B cell (primary cell): Measurements from ENCODE around the gene SCGN.

Experiments used
- EZH2 ChIP-seq: IDR thresholded peaks from 2 replicates; pipeline ENCODE4 v1.6.1; 2012; ENCODE audit warnings: borderline replicate concordance, low read depth, mild to moderate bottlenecking, moderate library complexity, low read length; ENCODE audit not compliant: insufficient read depth, poor library complexity, severe bottlenecking
- TF ChIP-seq, protein P1 (sequence below): fragments of 200-600 bp; IDR thresholded peaks from one replicate; pipeline ENCODE4 v1.8.0; 2022; ENCODE audit warnings: antibody characterized with exemption, mild to moderate bottlenecking

DNA sequence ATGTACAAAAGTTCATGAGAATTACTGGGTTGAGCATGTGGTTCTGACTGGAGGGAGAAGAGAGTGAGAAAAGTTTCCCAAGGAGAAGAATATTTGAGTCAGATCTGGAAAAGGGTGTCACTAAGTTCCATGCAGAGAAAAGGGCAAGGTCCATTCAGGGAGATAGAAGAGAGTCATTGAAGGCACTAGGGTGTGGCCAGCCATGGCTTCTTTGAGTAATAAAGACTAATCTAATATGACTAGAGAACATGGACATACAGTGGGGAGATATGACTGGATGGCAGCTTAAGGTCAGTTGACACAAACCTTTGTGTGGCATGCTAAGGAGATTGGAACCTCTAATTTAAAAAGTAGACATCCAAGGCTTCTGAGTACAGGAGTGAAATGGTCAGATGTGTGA is 91.9 kb downstream of the SCGN start:
- TF ChIP-seq, protein P1, sequence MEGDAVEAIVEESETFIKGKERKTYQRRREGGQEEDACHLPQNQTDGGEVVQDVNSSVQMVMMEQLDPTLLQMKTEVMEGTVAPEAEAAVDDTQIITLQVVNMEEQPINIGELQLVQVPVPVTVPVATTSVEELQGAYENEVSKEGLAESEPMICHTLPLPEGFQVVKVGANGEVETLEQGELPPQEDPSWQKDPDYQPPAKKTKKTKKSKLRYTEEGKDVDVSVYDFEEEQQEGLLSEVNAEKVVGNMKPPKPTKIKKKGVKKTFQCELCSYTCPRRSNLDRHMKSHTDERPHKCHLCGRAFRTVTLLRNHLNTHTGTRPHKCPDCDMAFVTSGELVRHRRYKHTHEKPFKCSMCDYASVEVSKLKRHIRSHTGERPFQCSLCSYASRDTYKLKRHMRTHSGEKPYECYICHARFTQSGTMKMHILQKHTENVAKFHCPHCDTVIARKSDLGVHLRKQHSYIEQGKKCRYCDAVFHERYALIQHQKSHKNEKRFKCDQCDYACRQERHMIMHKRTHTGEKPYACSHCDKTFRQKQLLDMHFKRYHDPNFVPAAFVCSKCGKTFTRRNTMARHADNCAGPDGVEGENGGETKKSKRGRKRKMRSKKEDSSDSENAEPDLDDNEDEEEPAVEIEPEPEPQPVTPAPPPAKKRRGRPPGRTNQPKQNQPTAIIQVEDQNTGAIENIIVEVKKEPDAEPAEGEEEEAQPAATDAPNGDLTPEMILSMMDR, result no peak
- no peak for TF ChIP-seq EZH2
